ENCODE results near the gene PEX5L.

PEX5L gene

GRCh38 chr3:179949412-179949811 lies 87.3 kb downstream of the PEX5L start:
- Histone ChIP-seq H3K36me3 (ENCODE audit: insufficient read depth) (no peaks in the 10 kb centered on the region), H3K4me2 (no peak overlapping the region), H2AFZ (ENCODE audit: low read depth) (no peak overlapping the region), H3K27me3 (ENCODE audit: insufficient read depth, low read depth) (no peaks in the 10 kb centered on the region), H3K79me2 (ENCODE audit: insufficient read depth, low read depth) (no peaks in the 10 kb centered on the region), H3K4me3 (IDR thresholded peaks at IDR 0.05; ENCODE audit: insufficient read depth, low read depth, low read length) (no peak overlapping the region), H3K4me1 (ENCODE audit: low read depth, poor library complexity, severe bottlenecking) (peaks cover 5% of the 10 kb centered on the region), H3K27ac (no peak overlapping the region), H4K20me1 (ENCODE audit: insufficient read depth) (no peaks in the 10 kb centered on the region), H3K9ac (no peak overlapping the region)
- no peak for TF ChIP-seq CTCF (conservative IDR thresholded peaks at IDR 0.05; ENCODE audit: low read depth, low read length)

- Histone ChIP-seq H4K20me1 (ENCODE audit: insufficient read depth) (no peaks in the 10 kb centered on the region), H3K36me3 (ENCODE audit: insufficient read depth) (no peaks in the 10 kb centered on the region), H3K9ac (no peak overlapping the region), H3K4me1 (ENCODE audit: low read depth, poor library complexity, severe bottlenecking) (no peaks in the 10 kb centered on the region), H3K79me2 (ENCODE audit: insufficient read depth, low read depth) (no peaks in the 10 kb centered on the region), H3K4me2 (no peak overlapping the region), H2AFZ (ENCODE audit: low read depth) (no peak overlapping the region), H3K27ac (no peak overlapping the region), H3K4me3 (IDR thresholded peaks at IDR 0.05; ENCODE audit: insufficient read depth, low read depth, low read length) (no peak overlapping the region), H3K27me3 (ENCODE audit: insufficient read depth, low read depth) (no peaks in the 10 kb centered on the region)
- no peak for TF ChIP-seq CTCF (conservative IDR thresholded peaks at IDR 0.05; ENCODE audit: low read depth, low read length)
These were observed 88.0 kb downstream of the PEX5L start for GRCh38 chr3:179948740-179949139.

- Histone ChIP-seq H3K27me3 (ENCODE audit: insufficient read depth, low read depth) (no peaks in the 10 kb centered on the region), H4K20me1 (ENCODE audit: insufficient read depth) (no peaks in the 10 kb centered on the region), H3K4me2 (no peak overlapping the region), H3K27ac (no peak overlapping the region), H3K4me1 (ENCODE audit: low read depth, poor library complexity, severe bottlenecking) (no peaks in the 10 kb centered on the region), H3K79me2 (ENCODE audit: insufficient read depth, low read depth) (no peaks in the 10 kb centered on the region), H3K9ac (no peak overlapping the region), H3K36me3 (ENCODE audit: insufficient read depth) (no peaks in the 10 kb centered on the region), H3K4me3 (IDR thresholded peaks at IDR 0.05; ENCODE audit: insufficient read depth, low read depth, low read length) (no peak overlapping the region), H2AFZ (ENCODE audit: low read depth) (no peak overlapping the region)
- no peak for TF ChIP-seq CTCF (conservative IDR thresholded peaks at IDR 0.05; ENCODE audit: low read depth, low read length)
These were observed 91.2 kb downstream of the PEX5L start for GRCh38 chr3:179945569-179945968.

- no peak for TF ChIP-seq CTCF (conservative IDR thresholded peaks at IDR 0.05; ENCODE audit: low read depth, low read length)
- Histone ChIP-seq H3K4me3 (IDR thresholded peaks at IDR 0.05; ENCODE audit: insufficient read depth, low read depth, low read length) (no peak overlapping the region), H2AFZ (ENCODE audit: low read depth) (no peak overlapping the region), H3K36me3 (ENCODE audit: insufficient read depth) (no peaks in the 10 kb centered on the region), H3K9ac (no peak overlapping the region), H3K79me2 (ENCODE audit: insufficient read depth, low read depth) (no peaks in the 10 kb centered on the region), H3K27me3 (ENCODE audit: insufficient read depth, low read depth) (no peaks in the 10 kb centered on the region), H3K4me2 (no peak overlapping the region), H3K4me1 (ENCODE audit: low read depth, poor library complexity, severe bottlenecking) (no peaks in the 10 kb centered on the region), H3K27ac (no peak overlapping the region), H4K20me1 (ENCODE audit: insufficient read depth) (no peaks in the 10 kb centered on the region)
These were observed 93.4 kb downstream of the PEX5L start for GRCh38 chr3:179943117-179943880.

Data from KMS-11 (cell line).